Left ventricle myocardium inferior (tissue), 1 donor: ENCODE data around the gene DIAPH3. TPM values are rescaled to one million over a fixed set of nuclear protein-coding genes. Genes with fewer than 3 reads are reported as not detected.

Source experiments
- DNase-seq: peaks from one replicate; pipeline ENCODE4 v3.0.0-alpha.2; 2020
- H3K27ac ChIP-seq: fragments of 200-600 bp; replicated peaks from 2 replicates; pipeline ENCODE4 v1.8.0; 2021
- H3K27me3 ChIP-seq: fragments of 200-600 bp; 2 replicates; pipeline ENCODE4 v1.8.0; 2021; ENCODE audit warnings: low read depth
- H3K36me3 ChIP-seq: fragments of 200-600 bp; 2 replicates; pipeline ENCODE4 v1.8.0; 2021
- H3K4me1 ChIP-seq: fragments of 200-600 bp; 2 replicates; pipeline ENCODE4 v1.8.0; 2021
- H3K4me3 ChIP-seq: fragments of 200-600 bp; 2 replicates; pipeline ENCODE4 v1.8.0; 2021; ENCODE audit warnings: mild to moderate bottlenecking, moderate library complexity
- H3K9me3 ChIP-seq: fragments of 200-600 bp; replicated peaks from 2 replicates; pipeline ENCODE4 v1.8.0; 2021
- CTCF ChIP-seq: fragments of 200-600 bp; IDR thresholded peaks from 2 replicates; pipeline ENCODE4 v1.8.0; 2021; ENCODE audit warnings: antibody characterized with exemption, mild to moderate bottlenecking, borderline replicate concordance
- intact Hi-C: fragments of 100-400 bp; cut with micrococcal nuclease; formaldehyde crosslinking; loops from one replicate; pipeline ENCODE4 v1.11.0; 2022
- total RNA-seq: library from RNA; stranded (reverse); fragmentation: NEBNext Ultra II Directional; extraction: Animal tissue kit (Norgen Biotek cat#: 25700); gene quantifications from one replicate; pipeline ENCODE4 v1.2.1, GENCODE V29; 2021
- donor health status: DM: no; HTN: yes; CAD: no; lungs with severe emphysema.

Gene DIAPH3
- total RNA-seq, 1 donor from 2014 or later = 0.25 TPM

- no peaks in the 10 kb centered on the region for H3K9me3 ChIP-seq
- intact Hi-C loops = no loop called here
- TF ChIP-seq CTCF = no peak
- H3K36me3 ChIP-seq = no peaks in the 10 kb centered on the region
- H3K4me1 ChIP-seq = peaks cover 12% of the 10 kb centered on the region
- no peak overlapping the region for H3K27ac ChIP-seq
- DNase-seq = no peak
- H3K27me3 ChIP-seq = no peaks in the 10 kb centered on the region
- no peak overlapping the region for H3K4me3 ChIP-seq
These were observed 521.9 kb downstream of the DIAPH3 start for GRCh38 chr13:59641817-59642216.

GRCh38 chr13:59641261-59641660 is 522.5 kb downstream of the DIAPH3 start:
- H3K9me3 ChIP-seq = no peaks in the 10 kb centered on the region

GRCh38 chr13:59638404-59638803 is 525.3 kb downstream of the DIAPH3 start:
- intact Hi-C loops = no loop called here
- H3K36me3 ChIP-seq = no peaks in the 10 kb centered on the region
- H3K4me1 ChIP-seq = peaks cover 12% of the 10 kb centered on the region
- no peaks in the 10 kb centered on the region for H3K27me3 ChIP-seq
- no peak overlapping the region for H3K27ac ChIP-seq
- H3K4me3 ChIP-seq = no peak overlapping the region
- TF ChIP-seq CTCF = no peak
- H3K9me3 ChIP-seq = no peaks in the 10 kb centered on the region
- no peak for DNase-seq

More at GRCh38 chr13:59641261-59641660, 522.5 kb downstream of the DIAPH3 start:
- no peaks in the 10 kb centered on the region for H3K27me3 ChIP-seq
- no peaks in the 10 kb centered on the region for H3K36me3 ChIP-seq
- no peak overlapping the region for H3K4me3 ChIP-seq
- H3K27ac ChIP-seq = no peak overlapping the region
- H3K4me1 ChIP-seq = peaks cover 12% of the 10 kb centered on the region
- DNase-seq = no peak
- intact Hi-C loops = no loop called here
- TF ChIP-seq CTCF = no peak

- Histone ChIP-seq H3K4me1 (peaks cover 33% of the 10 kb centered on the region), H3K36me3 (no peaks in the 10 kb centered on the region), H3K27ac (no peak overlapping the region), H3K4me3 (no peak overlapping the region), H3K27me3 (no peaks in the 10 kb centered on the region), H3K9me3 (no peaks in the 10 kb centered on the region)
- intact Hi-C loops = no loop called here
- DNase-seq = no peak
- TF ChIP-seq CTCF = no peak
These were observed 528.1 kb downstream of the DIAPH3 start for GRCh38 chr13:59635589-59635988.

- Histone ChIP-seq H3K9me3 (no peaks in the 10 kb centered on the region), H3K4me3 (no peak overlapping the region), H3K4me1 (peaks cover 24% of the 10 kb centered on the region), H3K36me3 (no peaks in the 10 kb centered on the region), H3K27me3 (no peaks in the 10 kb centered on the region), H3K27ac (peak overlapping the region; percentile 33)
- TF ChIP-seq CTCF = no peak
- no peak for DNase-seq
- intact Hi-C loops = no loop called here
These were observed 530.4 kb downstream of the DIAPH3 start for GRCh38 chr13:59633290-59633689.

- peaks cover 21% of the 10 kb centered on the region for H3K4me1 ChIP-seq
- intact Hi-C loops = no loop called here
- H3K27me3 ChIP-seq = no peaks in the 10 kb centered on the region
- no peaks in the 10 kb centered on the region for H3K36me3 ChIP-seq
- H3K4me3 ChIP-seq = no peak overlapping the region
- DNase-seq = no peak
- no peak for TF ChIP-seq CTCF
- H3K9me3 ChIP-seq = no peaks in the 10 kb centered on the region
- H3K27ac ChIP-seq = no peak overlapping the region
These were observed 532.5 kb downstream of the DIAPH3 start for GRCh38 chr13:59631271-59631670.
